Fibroblast of lung (primary cell): ENCODE data around the gene HSPA12B. TPM values are rescaled to one million over a fixed set of nuclear protein-coding genes. Genes with fewer than 3 reads are reported as not detected.

Experiments
- DNase-seq, 2 donors: peaks; one replicate each; pipeline versions ENCODE4 v3.0.0 to v3.0.0-alpha.2; 2010; ENCODE audit warnings: low read depth in 2 of 2
- H2AFZ ChIP-seq: 2 replicates; pipeline ENCODE4 v1.5.1; 2012; ENCODE audit warnings: low read length, control low read depth, inconsistent platforms
- H3K27ac ChIP-seq: 2 replicates; pipeline ENCODE4 v1.5.1; 2011; ENCODE audit warnings: low read length, control low read depth; ENCODE audit not compliant: insufficient read depth
- H3K27me3 ChIP-seq: 2 replicates; pipeline ENCODE4 v1.5.1; 2011; ENCODE audit warnings: mild to moderate bottlenecking, low read length; ENCODE audit not compliant: control insufficient read depth, insufficient read depth
- H3K36me3 ChIP-seq: 2 replicates; pipeline ENCODE4 v1.5.1; 2011; ENCODE audit warnings: low read length; ENCODE audit not compliant: control insufficient read depth, insufficient read depth
- H3K4me1 ChIP-seq: 2 replicates; pipeline ENCODE4 v1.5.1; 2011; ENCODE audit warnings: low read length; ENCODE audit not compliant: control insufficient read depth, insufficient read depth; ENCODE audit errors: extremely low read depth
- H3K4me2 ChIP-seq: 2 replicates; pipeline ENCODE4 v1.5.1; 2011; ENCODE audit warnings: low read length, control low read depth; ENCODE audit not compliant: insufficient read depth; ENCODE audit errors: extremely low read depth
- H3K4me3 ChIP-seq, 4 experiments: fragments of 200-600 bp in 1 of 4; sonication (generic) in 1 of 4; replicated peaks in 1 of 4; 2 replicates each; pipeline ENCODE4 v1.5.1; 2011 to 2016; ENCODE audit warnings: low read length in 4 of 4, low read depth in 3 of 4, mild to moderate bottlenecking in 3 of 4, control low read depth in 2 of 4, inconsistent platforms in 1 of 4, mixed read lengths in 1 of 4; ENCODE audit not compliant: insufficient read depth in 1 of 4; ENCODE audit errors: control extremely low read depth in 1 of 4
- H3K79me2 ChIP-seq: 2 replicates; pipeline ENCODE4 v1.5.1; 2012; ENCODE audit warnings: mild to moderate bottlenecking, low read length, inconsistent platforms; ENCODE audit not compliant: control insufficient read depth, insufficient read depth
- H3K9ac ChIP-seq: 2 replicates; pipeline ENCODE4 v1.5.1; 2011; ENCODE audit warnings: mild to moderate bottlenecking, low read length, control low read depth; ENCODE audit not compliant: insufficient read depth
- H3K9me3 ChIP-seq: 2 replicates; pipeline ENCODE4 v1.5.1; 2012; ENCODE audit warnings: low read depth, low read length; ENCODE audit not compliant: control insufficient read depth, insufficient read depth
- H4K20me1 ChIP-seq: 2 replicates; pipeline ENCODE4 v1.5.1; 2011; ENCODE audit warnings: low read length; ENCODE audit not compliant: control insufficient read depth, insufficient read depth; ENCODE audit errors: extremely low read depth
- EZH2 ChIP-seq: IDR thresholded peaks from 2 replicates; pipeline ENCODE4 v1.5.1; 2012; ENCODE audit warnings: low read length, control low read depth, mild to moderate bottlenecking; ENCODE audit errors: missing control alignments
- polyA plus RNA-seq, 2 donors: library from polyadenylated mRNA; depleted of rRNA in 1 of 2; stranded (reverse) in 1 of 2; unstranded in 1 of 2; fragments of >200 nt; gene quantifications; 2 replicates each; pipeline ENCODE4 v1.2.1, GENCODE V29; 2011 to 2012; ENCODE audit warnings: missing spikeins in 1 of 2
- total RNA-seq: library from RNA; depleted of rRNA; stranded (reverse); fragments of >200 nt; gene quantifications from 2 replicates; pipeline ENCODE4 v1.2.1, GENCODE V29; 2014
- TF ChIP-seq, protein P1 (sequence below), 2 donors: IDR thresholded peaks in 1 of 2; conservative IDR thresholded peaks in 1 of 2; 1 replicate in 1 of 2; 2 replicates in 1 of 2; pipeline ENCODE4 v1.5.1; 2011 to 2012; ENCODE audit warnings: low read length in 2 of 2, control low read depth in 1 of 2, inconsistent platforms in 1 of 2, low read depth in 1 of 2, mild to moderate bottlenecking in 1 of 2

HSPA12B gene
- total and polyA plus RNA-seq, 2 donors (not counting 1 experiment from before 2014, with no cell fraction given) = 0.02 to 0.17 TPM

DNA sequence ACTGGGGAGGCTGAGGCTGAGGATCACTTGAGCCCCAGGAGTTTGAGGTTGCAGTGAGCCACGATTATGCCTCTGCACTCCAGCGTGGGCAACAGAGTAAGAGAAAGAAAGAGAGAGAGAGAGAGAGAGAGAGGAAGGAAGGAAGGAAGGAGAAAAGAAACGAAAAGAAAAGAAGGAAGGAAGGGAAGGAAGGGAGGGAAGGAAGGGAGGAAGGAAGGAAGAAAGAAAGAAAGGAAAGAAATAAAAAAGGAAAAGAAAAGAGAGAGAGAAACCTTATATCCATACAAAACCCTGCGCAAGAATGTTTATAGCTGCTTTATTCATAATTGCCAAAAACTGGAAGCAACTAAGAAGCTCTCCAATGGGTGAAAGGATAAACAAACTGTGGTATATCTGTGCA lies 8.1 kb upstream of the HSPA12B start:
- Histone ChIP-seq H3K4me1 (peaks cover 4% of the 10 kb centered on the region), H3K27me3 (peaks cover 14% of the 10 kb centered on the region), H3K79me2 (no peaks in the 10 kb centered on the region), H3K27ac (no peak overlapping the region), H3K36me3 (no peaks in the 10 kb centered on the region), H2AFZ (no peak overlapping the region), H3K9me3 (no peaks in the 10 kb centered on the region), H3K9ac (no peak overlapping the region), H3K4me3 (no peak overlapping the region), H4K20me1 (no peaks in the 10 kb centered on the region), H3K4me2 (no peak overlapping the region)
- TF ChIP-seq, protein P1, sequence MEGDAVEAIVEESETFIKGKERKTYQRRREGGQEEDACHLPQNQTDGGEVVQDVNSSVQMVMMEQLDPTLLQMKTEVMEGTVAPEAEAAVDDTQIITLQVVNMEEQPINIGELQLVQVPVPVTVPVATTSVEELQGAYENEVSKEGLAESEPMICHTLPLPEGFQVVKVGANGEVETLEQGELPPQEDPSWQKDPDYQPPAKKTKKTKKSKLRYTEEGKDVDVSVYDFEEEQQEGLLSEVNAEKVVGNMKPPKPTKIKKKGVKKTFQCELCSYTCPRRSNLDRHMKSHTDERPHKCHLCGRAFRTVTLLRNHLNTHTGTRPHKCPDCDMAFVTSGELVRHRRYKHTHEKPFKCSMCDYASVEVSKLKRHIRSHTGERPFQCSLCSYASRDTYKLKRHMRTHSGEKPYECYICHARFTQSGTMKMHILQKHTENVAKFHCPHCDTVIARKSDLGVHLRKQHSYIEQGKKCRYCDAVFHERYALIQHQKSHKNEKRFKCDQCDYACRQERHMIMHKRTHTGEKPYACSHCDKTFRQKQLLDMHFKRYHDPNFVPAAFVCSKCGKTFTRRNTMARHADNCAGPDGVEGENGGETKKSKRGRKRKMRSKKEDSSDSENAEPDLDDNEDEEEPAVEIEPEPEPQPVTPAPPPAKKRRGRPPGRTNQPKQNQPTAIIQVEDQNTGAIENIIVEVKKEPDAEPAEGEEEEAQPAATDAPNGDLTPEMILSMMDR (conservative IDR thresholded peaks at IDR 0.05 in 1 of 2, IDR thresholded peaks at IDR 0.05 in 1 of 2; ENCODE audit: low read depth in 1 of 2, low read length in 2 of 2) = no peak
- TF ChIP-seq EZH2 = no peak
- DNase-seq = no peak

DNA sequence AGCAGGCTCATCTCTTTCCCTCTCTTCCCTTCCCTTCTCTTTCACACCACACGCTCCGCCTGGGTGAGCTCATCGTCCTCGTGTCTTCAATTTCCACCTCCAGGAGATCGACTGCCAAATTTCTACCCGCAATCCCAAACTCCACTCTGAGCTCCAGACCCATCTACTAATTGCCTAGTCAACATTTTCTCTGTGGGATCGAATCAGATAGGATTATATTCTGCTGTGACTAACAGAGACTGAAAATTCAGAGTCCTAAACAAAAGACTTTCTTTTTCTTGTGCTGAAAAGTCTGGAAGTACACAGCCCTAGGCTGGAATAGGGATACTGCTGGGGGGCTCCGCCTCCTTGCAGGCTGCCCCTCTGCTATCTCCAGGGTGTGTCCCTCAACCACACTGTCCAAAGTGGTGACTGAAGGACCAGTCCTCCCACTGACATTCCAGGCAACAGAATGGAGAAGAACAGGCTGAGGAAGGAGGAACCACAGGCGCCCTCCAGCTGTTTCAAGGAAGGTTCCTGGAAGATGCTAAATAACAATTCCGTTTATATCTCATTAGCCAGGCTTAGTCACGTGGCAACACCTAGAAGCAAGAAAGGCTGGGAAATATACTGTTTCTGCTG lies 5.0 kb upstream of the HSPA12B start:
- Histone ChIP-seq H3K79me2 (no peaks in the 10 kb centered on the region), H3K27me3 (peaks cover 18% of the 10 kb centered on the region), H4K20me1 (no peaks in the 10 kb centered on the region), H3K4me2 (peak overlapping the region; percentile 80), H2AFZ (peak overlapping the region; percentile 44), H3K4me3 (peak overlapping the region; percentile 1 to 35 (median 22)), H3K27ac (no peak overlapping the region), H3K9me3 (no peaks in the 10 kb centered on the region), H3K36me3 (no peaks in the 10 kb centered on the region), H3K9ac (no peak overlapping the region), H3K4me1 (peaks cover 4% of the 10 kb centered on the region)
- peak; percentile 48 to 66 for DNase-seq
- TF ChIP-seq, protein P1 (conservative IDR thresholded peaks at IDR 0.05 in 1 of 2, IDR thresholded peaks at IDR 0.05 in 1 of 2; ENCODE audit: low read depth in 1 of 2, low read length in 2 of 2) = no peak
- TF ChIP-seq EZH2 = no peak

DNA sequence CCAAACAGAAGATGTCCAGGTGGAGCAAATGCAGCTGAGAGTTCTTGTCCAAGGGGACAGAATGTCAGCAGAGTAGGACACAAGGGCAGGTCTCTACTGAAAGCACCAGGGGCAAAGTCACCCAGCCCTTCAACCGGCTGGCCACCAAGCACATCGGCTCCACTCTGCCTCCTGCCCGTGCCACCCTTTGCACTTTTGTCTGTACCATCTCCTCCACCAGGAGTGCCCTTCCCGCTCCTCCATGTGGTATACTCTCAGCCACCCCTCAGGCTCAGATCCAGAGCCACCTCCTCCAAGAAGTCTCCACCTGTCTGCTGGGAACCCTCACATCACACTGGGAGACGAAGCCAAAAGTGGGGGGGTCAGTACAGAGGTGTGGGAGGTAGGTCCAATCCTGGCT lies 4.1 kb upstream of the HSPA12B start:
- TF ChIP-seq EZH2 = no peak
- TF ChIP-seq, protein P1 (conservative IDR thresholded peaks at IDR 0.05 in 1 of 2, IDR thresholded peaks at IDR 0.05 in 1 of 2; ENCODE audit: low read depth in 1 of 2, low read length in 2 of 2) = no peak
- Histone ChIP-seq H3K27me3 (peaks cover 24% of the 10 kb centered on the region), H3K9me3 (no peaks in the 10 kb centered on the region), H3K4me1 (peaks cover 4% of the 10 kb centered on the region), H3K36me3 (no peaks in the 10 kb centered on the region), H3K4me3 (no peak overlapping the region), H3K4me2 (no peak overlapping the region), H2AFZ (no peak overlapping the region), H4K20me1 (no peaks in the 10 kb centered on the region), H3K79me2 (no peaks in the 10 kb centered on the region), H3K9ac (no peak overlapping the region), H3K27ac (no peak overlapping the region)
- no peak for DNase-seq
